Measurements from ENCODE around the gene LIG1. TPM values are rescaled to one million over a fixed set of nuclear protein-coding genes. Genes with fewer than 3 reads are reported as not detected.
A peak's percentile ranks its signal among the peaks of the same experiment; 100 is the strongest.

The LIG1 gene
- total RNA-seq, 1 experiment from 2014 or later, result 115 TPM

GRCh38 chr19:48133094-48133493 lies 37.0 kb downstream of the LIG1 start:
- H3K36me3 Mint-ChIP-seq (ENCODE audit: insufficient read depth in 1 of 3, low read depth in 3 of 3), result peaks cover 25 to 67% (median 63%) of the 10 kb centered on the region in 3 experiments; a peak in 6 of 7 replicates
- no peak overlapping the region for H4K8ac ChIP-seq (replicated peaks; ENCODE audit: insufficient read length, low read depth, low read length)
- no peak overlapping the region for H3K4me3 Mint-ChIP-seq
- H2AFZ ChIP-seq (ENCODE audit: low read length), result no peak overlapping the region
- H3K27ac Mint-ChIP-seq, result peak overlapping the region in 1 of 3 experiments; percentile 79; a peak in 3 of 7 replicates
- H3K27me3 ChIP-seq (ENCODE audit: insufficient read depth, low read length), result no peaks in the 10 kb centered on the region
- H3K27me3 Mint-ChIP-seq (ENCODE audit: low read depth), result no peaks in the 10 kb centered on the region; the same call in 1 of the 2 replicates
- no peak overlapping the region for H3K18ac ChIP-seq (ENCODE audit: insufficient read length, low read depth, low read length)
- no peak for DNase-seq
- no peak overlapping the region for H2BK5ac ChIP-seq (ENCODE audit: insufficient read length, low read length)
- no peak overlapping the region for H2AK5ac ChIP-seq (ENCODE audit: insufficient read length, low read length)
- WGBS (ENCODE audit: extremely low coverage, insufficient read length, low lambda C conversion rate), result no CpG with 5 or more reads among the region's 6 CpGs
- H2BK20ac ChIP-seq (ENCODE audit: low read depth, low read length, poor library complexity, severe bottlenecking), result no peak overlapping the region
- no peak overlapping the region for H2BK12ac ChIP-seq (ENCODE audit: insufficient read length, low read depth, low read length)
- no peak overlapping the region for H3K14ac ChIP-seq (ENCODE audit: insufficient read depth, low read length)
- H3K79me2 ChIP-seq (ENCODE audit: insufficient read depth, low read length), result no peaks in the 10 kb centered on the region
- H3K23ac ChIP-seq (ENCODE audit: insufficient read length, low read depth, low read length), result no peak overlapping the region
- H3K27ac ChIP-seq (ENCODE audit: insufficient read length, low read depth, low read length), result no peak overlapping the region
- H3K79me1 ChIP-seq (ENCODE audit: insufficient read depth, low read depth, low read length, poor library complexity, severe bottlenecking), result no peaks in the 10 kb centered on the region
- no peaks in the 10 kb centered on the region for H3K23me2 ChIP-seq (ENCODE audit: insufficient read length, low read depth, low read length, poor library complexity, severe bottlenecking)
- H3K9ac ChIP-seq (ENCODE audit: extremely low read depth, insufficient read length, low read length), result no peak overlapping the region
- no peak overlapping the region for H3K4me2 ChIP-seq (ENCODE audit: insufficient read depth, insufficient read length, low read length)
- no peaks in the 10 kb centered on the region for H3K4me1 ChIP-seq (ENCODE audit: insufficient read depth, low read length)
- no peak overlapping the region for H2BK120ac ChIP-seq (ENCODE audit: low read depth, low read length, poor library complexity, severe bottlenecking)
- no peak overlapping the region for H2BK15ac ChIP-seq (ENCODE audit: low read depth, low read length)
- no peaks in the 10 kb centered on the region for H3K4me1 Mint-ChIP-seq
- H3T11ph ChIP-seq (ENCODE audit: low read length), result no peak overlapping the region
- H3K4ac ChIP-seq (ENCODE audit: low read depth, low read length), result no peak overlapping the region
- no peaks in the 10 kb centered on the region for H3K9me3 Mint-ChIP-seq
- H4K5ac ChIP-seq (ENCODE audit: insufficient read length, low read depth, low read length), result no peak overlapping the region
- H3K56ac ChIP-seq (ENCODE audit: insufficient read length, low read depth, low read length), result no peak overlapping the region
- no peaks in the 10 kb centered on the region for H4K20me1 ChIP-seq (ENCODE audit: control insufficient read depth, insufficient read depth, insufficient read length)
- TF ChIP-seq, protein P1, sequence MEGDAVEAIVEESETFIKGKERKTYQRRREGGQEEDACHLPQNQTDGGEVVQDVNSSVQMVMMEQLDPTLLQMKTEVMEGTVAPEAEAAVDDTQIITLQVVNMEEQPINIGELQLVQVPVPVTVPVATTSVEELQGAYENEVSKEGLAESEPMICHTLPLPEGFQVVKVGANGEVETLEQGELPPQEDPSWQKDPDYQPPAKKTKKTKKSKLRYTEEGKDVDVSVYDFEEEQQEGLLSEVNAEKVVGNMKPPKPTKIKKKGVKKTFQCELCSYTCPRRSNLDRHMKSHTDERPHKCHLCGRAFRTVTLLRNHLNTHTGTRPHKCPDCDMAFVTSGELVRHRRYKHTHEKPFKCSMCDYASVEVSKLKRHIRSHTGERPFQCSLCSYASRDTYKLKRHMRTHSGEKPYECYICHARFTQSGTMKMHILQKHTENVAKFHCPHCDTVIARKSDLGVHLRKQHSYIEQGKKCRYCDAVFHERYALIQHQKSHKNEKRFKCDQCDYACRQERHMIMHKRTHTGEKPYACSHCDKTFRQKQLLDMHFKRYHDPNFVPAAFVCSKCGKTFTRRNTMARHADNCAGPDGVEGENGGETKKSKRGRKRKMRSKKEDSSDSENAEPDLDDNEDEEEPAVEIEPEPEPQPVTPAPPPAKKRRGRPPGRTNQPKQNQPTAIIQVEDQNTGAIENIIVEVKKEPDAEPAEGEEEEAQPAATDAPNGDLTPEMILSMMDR (conservative IDR thresholded peaks at IDR 0.05), result no peak
- H3K9me3 ChIP-seq (ENCODE audit: control insufficient read depth, low read depth, low read length), result no peaks in the 10 kb centered on the region
- no peak overlapping the region for H4K91ac ChIP-seq (ENCODE audit: insufficient read length, low read depth, low read length)

Data from H9 (cell line).